DND-41 (cell line): Measurements from ENCODE around the gene BMPR2.
"Not testable (repeated sequence)": the region's sequence is repeated elsewhere in the genome, so short reads cannot be mapped to it uniquely, and the experiment has no call there.

Source experiments
- ATAC-seq: fragments of 200-7000 bp; cut with Tn5 transposase; 3 replicates; pipeline ENCODE4 v1.9.1; 2021; ENCODE audit warnings: low read depth; ENCODE audit not compliant: insufficient read depth
- DNase-seq: peaks from one replicate; pipeline ENCODE4 v3.0.0-alpha.2; 2020
- H2AFZ ChIP-seq: 2 replicates; pipeline ENCODE4 v1.6.0; 2012; ENCODE audit warnings: low read depth, low read length
- H3K27ac ChIP-seq: 2 replicates; pipeline ENCODE4 v1.5.1; 2012; ENCODE audit warnings: low read length, inconsistent platforms
- H3K27me3 ChIP-seq: fragments of 200-600 bp; sonication (generic); 2 replicates; pipeline ENCODE4 v1.6.0; 2012; ENCODE audit warnings: low read length, mild to moderate bottlenecking, inconsistent platforms; ENCODE audit not compliant: insufficient read depth, poor library complexity
- H3K36me3 ChIP-seq: 2 replicates; pipeline ENCODE4 v1.5.1; 2012; ENCODE audit warnings: low read length, inconsistent platforms; ENCODE audit not compliant: insufficient read depth
- H3K4me1 ChIP-seq: 2 replicates; pipeline ENCODE4 v1.5.1; 2012; ENCODE audit warnings: mild to moderate bottlenecking, low read length; ENCODE audit not compliant: insufficient read depth
- H3K4me2 ChIP-seq: 2 replicates; pipeline ENCODE4 v1.6.0; 2012; ENCODE audit warnings: mild to moderate bottlenecking, moderate library complexity, low read length, inconsistent platforms; ENCODE audit not compliant: insufficient read depth
- H3K4me3 ChIP-seq, 2 experiments: fragments of 200-600 bp in 1 of 2; shearing (Covaris generic) in 1 of 2; 2 replicates each; pipeline ENCODE4 v1.5.1; 2012 to 2016; ENCODE audit warnings: inconsistent platforms in 2 of 2, low read length in 2 of 2, mild to moderate bottlenecking in 2 of 2, low read depth in 1 of 2, moderate library complexity in 1 of 2
- H3K79me2 ChIP-seq: 2 replicates; pipeline ENCODE4 v1.6.0; 2012; ENCODE audit warnings: low read length, inconsistent platforms; ENCODE audit not compliant: insufficient read depth
- H3K9ac ChIP-seq: 2 replicates; pipeline ENCODE4 v1.6.0; 2012; ENCODE audit warnings: low read depth, mild to moderate bottlenecking, inconsistent platforms, low read length, moderate library complexity
- H3K9me3 ChIP-seq: 2 replicates; pipeline ENCODE4 v1.5.1; 2012; ENCODE audit warnings: low read length, moderate library complexity, mild to moderate bottlenecking, inconsistent platforms; ENCODE audit not compliant: insufficient read depth, severe bottlenecking
- H4K20me1 ChIP-seq: 2 replicates; pipeline ENCODE4 v1.6.0; 2012; ENCODE audit warnings: low read length; ENCODE audit not compliant: insufficient read depth
- CTCF ChIP-seq: IDR thresholded peaks from 2 replicates; pipeline ENCODE4 v1.5.1; 2012; ENCODE audit warnings: borderline replicate concordance, low read length, moderate library complexity, mild to moderate bottlenecking; ENCODE audit not compliant: poor library complexity, severe bottlenecking; ENCODE audit errors: extremely low read depth
- EZH2 ChIP-seq: IDR thresholded peaks from 3 replicates; pipeline ENCODE4 v1.6.1; 2012; ENCODE audit warnings: borderline replicate concordance, low read depth, mild to moderate bottlenecking, moderate library complexity, low read length, inconsistent platforms; ENCODE audit not compliant: severe bottlenecking

BMPR2 gene

GRCh38 chr2:202432776-202433175 is 56.6 kb downstream of the BMPR2 start:
- TF ChIP-seq CTCF (no peak), EZH2 (no peak)
- Histone ChIP-seq H3K27me3 (no peaks in the 10 kb centered on the region), H3K27ac (no peak overlapping the region), H4K20me1 (no peaks in the 10 kb centered on the region), H3K36me3 (no peaks in the 10 kb centered on the region), H3K9ac (no peak overlapping the region), H2AFZ (no peak overlapping the region), H3K4me1 (no peaks in the 10 kb centered on the region), H3K9me3 (peaks cover 7% of the 10 kb centered on the region), H3K4me3 (no peak overlapping the region), H3K79me2 (no peaks in the 10 kb centered on the region), H3K4me2 (no peak overlapping the region)
- ATAC-seq (no peak), DNase-seq (no peak)

DNA sequence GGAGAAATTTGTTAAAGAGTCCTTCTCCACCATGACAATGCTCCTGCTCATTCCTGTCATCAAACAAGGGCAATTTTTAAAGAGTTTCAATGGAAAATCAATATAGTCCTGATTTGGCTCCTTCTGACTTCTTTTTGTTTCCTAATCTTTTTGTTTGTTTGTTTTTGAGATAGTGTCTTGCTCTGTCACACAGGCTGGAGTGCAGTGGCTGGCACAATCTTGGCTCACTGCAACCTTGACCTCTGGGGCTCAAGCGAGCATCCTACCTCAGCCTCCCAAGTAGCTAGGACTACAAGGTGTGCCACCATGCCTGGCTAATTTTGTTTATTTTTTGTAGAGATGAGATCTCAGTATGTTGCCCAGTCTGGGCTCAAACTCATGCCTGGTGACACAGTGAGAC is 58.3 kb downstream of the BMPR2 start:
- no peaks in the 10 kb centered on the region for H3K27me3 ChIP-seq
- H3K9me3 ChIP-seq = peaks cover 3% of the 10 kb centered on the region
- H3K4me1 ChIP-seq = no peaks in the 10 kb centered on the region
- no peak overlapping the region for H3K4me3 ChIP-seq
- DNase-seq (no peak), ATAC-seq (no peak)
- TF ChIP-seq EZH2 (no peak), CTCF (no peak)
- H3K27ac ChIP-seq = no peak overlapping the region
- no peak overlapping the region for H3K9ac ChIP-seq
- H4K20me1 ChIP-seq = no peaks in the 10 kb centered on the region
- no peak overlapping the region for H3K4me2 ChIP-seq
- no peaks in the 10 kb centered on the region for H3K36me3 ChIP-seq
- H2AFZ ChIP-seq = no peak overlapping the region
- H3K79me2 ChIP-seq = no peaks in the 10 kb centered on the region

- Histone ChIP-seq H3K36me3 (no peaks in the 10 kb centered on the region), H3K4me2 (no peak overlapping the region), H2AFZ (no peak overlapping the region), H3K4me3 (no peak overlapping the region), H3K9ac (no peak overlapping the region), H3K27me3 (no peaks in the 10 kb centered on the region), H3K79me2 (no peaks in the 10 kb centered on the region), H4K20me1 (no peaks in the 10 kb centered on the region), H3K27ac (no peak overlapping the region), H3K9me3 (no peaks in the 10 kb centered on the region), H3K4me1 (no peaks in the 10 kb centered on the region)
- no peak for ATAC-seq
- TF ChIP-seq EZH2 (no peak), CTCF (no peak)
- no peak for DNase-seq
These were observed 60.5 kb downstream of the BMPR2 start for GRCh38 chr2:202436626-202437025.

- H3K27me3 ChIP-seq, H3K9ac ChIP-seq, H3K36me3 ChIP-seq, H3K4me3 ChIP-seq, DNase-seq, H3K79me2 ChIP-seq, H2AFZ ChIP-seq, H3K27ac ChIP-seq, H3K4me2 ChIP-seq, ATAC-seq, H3K9me3 ChIP-seq, H3K4me1 ChIP-seq, H4K20me1 ChIP-seq: not testable (repeated sequence)
These were observed 64.0 kb downstream of the BMPR2 start for GRCh38 chr2:202440117-202440516.
